H1 (cell line): ENCODE measurements around the gene BHMT. TPM values are rescaled to one million over a fixed set of nuclear protein-coding genes. Genes with fewer than 3 reads are reported as not detected.

ENCODE experiments used
- polyA plus RNA-seq, 7 experiments: library from polyadenylated mRNA; depleted of rRNA in 3 of 7; stranded (reverse) in 5 of 7; unstranded in 2 of 7; fragments of >200 nt in 5 of 7; fragments of 200-250 nt in 2 of 7; gene quantifications; 1 replicate in 5 of 7; 2 replicates in 1 of 7; 4 replicates in 1 of 7; pipeline versions ENCODE4 v1.2.1 to v1.2.3, GENCODE V29; 2011 to 2013; ENCODE audit warnings: missing spikeins in 2 of 7, mixed read lengths in 2 of 7
- small RNA-seq: library from polyadenylated mRNA; stranded (forward); fragments of <200 nt; extraction: miRNeasy Mini kit (QIAGEN cat#:217004); gene quantifications from one replicate; pipeline ENCODE3, GENCODE V24; 2013; ENCODE audit not compliant: insufficient read depth
- total RNA-seq: library from RNA; stranded (reverse); fragmentation: NEBNext Ultra II Directional; extraction: Animal tissue kit (Norgen Biotek cat#: 25700); gene quantifications from 2 replicates; pipeline ENCODE4 v1.2.1, GENCODE V29; 2021

The BHMT gene
- total and polyA plus RNA-seq, 2 of the 8 experiments (the other 6 are each of a cell fraction or from before 2014, with no cell fraction given), result 0.54 to 1.6 TPM

Small RNA genes lying within 50 kb of the gene (small RNA-seq; reads per million reads assigned to genes)
- not detected for gene RNY3P1

Other genes starting within 250 kb of the BHMT start
- gene ARSB, start 126.5 kb upstream of the BHMT start, total RNA-seq, result 13.7 and 13.9 TPM in 2 replicates
- 5.0 and 6.4 TPM in 2 replicates for gene ARSB, start 126.5 kb upstream of the BHMT start, polyA plus RNA-seq (2011; rRNA removed)
- gene DMGDH, start 42.1 kb upstream of the BHMT start, total RNA-seq, result 1.1 TPM in 1 of 2 replicates, not detected in the other
- 0.15 and 0.31 TPM in 2 replicates for gene DMGDH, start 42.1 kb upstream of the BHMT start, polyA plus RNA-seq (2011; rRNA removed)
- gene BHMT2, start 42.0 kb upstream of the BHMT start, total RNA-seq, result not detected in 2 replicates
- 0.11 TPM in 1 of 2 replicates, not detected in the other for gene BHMT2, start 42.0 kb upstream of the BHMT start, polyA plus RNA-seq (2011; rRNA removed)
- 13.9 and 14.0 TPM in 2 replicates for gene JMY, start 124.3 kb downstream of the BHMT start, total RNA-seq
- gene JMY, start 124.3 kb downstream of the BHMT start, polyA plus RNA-seq (2011; rRNA removed), result 1.7 and 2.8 TPM in 2 replicates